ENCODE measurements around the gene DOC2B. TPM values are rescaled to one million over a fixed set of nuclear protein-coding genes. Genes with fewer than 3 reads are reported as not detected.

The DOC2B gene
- polyA plus RNA-seq, 1 donor from 2014 or later, result 4.8 TPM

DNA sequence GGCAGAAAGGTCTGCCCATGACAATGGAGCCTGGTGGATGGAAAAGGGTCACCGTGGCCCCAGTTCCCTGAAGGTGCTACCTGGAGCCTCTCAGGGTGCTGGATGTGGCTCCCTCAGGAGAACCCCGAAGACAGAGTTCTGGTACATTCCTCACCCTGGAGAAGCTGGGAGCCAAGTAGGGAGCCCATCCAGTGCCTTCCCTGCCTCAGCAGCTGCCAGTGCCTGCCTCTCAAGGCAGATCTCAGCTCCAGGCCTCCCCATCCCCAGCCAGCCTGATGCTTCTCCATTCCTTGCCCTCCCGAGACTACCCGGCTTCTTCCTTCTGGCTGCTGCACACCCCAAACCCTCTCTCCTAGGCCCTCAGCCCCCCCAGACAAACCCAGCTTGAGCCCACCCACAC lies 23.5 kb downstream of the DOC2B start:
- no peaks in the 10 kb centered on the region for H3F3A ChIP-seq (ENCODE audit: insufficient read depth, low read length, poor library complexity, severe bottlenecking)
- no peaks in the 10 kb centered on the region for H3K27me3 ChIP-seq (ENCODE audit: insufficient read depth, low read depth, low read length)
- H3K4me3 ChIP-seq (ENCODE audit: low read length), result no peak overlapping the region
- no peak overlapping the region for H3K9ac ChIP-seq (ENCODE audit: low read length)
- no peak overlapping the region for H3K4me2 ChIP-seq (ENCODE audit: low read length)
- H4K20me1 ChIP-seq (ENCODE audit: insufficient read depth), result no peaks in the 10 kb centered on the region
- no peaks in the 10 kb centered on the region for H3K36me3 ChIP-seq (ENCODE audit: insufficient read depth, low read length)
- H2AFZ ChIP-seq (ENCODE audit: low read depth, low read length), result no peak overlapping the region
- H3K9me3 ChIP-seq (ENCODE audit: low read length), result no peaks in the 10 kb centered on the region
- H3K79me2 ChIP-seq (replicated peaks; ENCODE audit: insufficient read depth, low read length), result no peaks in the 10 kb centered on the region
- TF ChIP-seq, protein P1, sequence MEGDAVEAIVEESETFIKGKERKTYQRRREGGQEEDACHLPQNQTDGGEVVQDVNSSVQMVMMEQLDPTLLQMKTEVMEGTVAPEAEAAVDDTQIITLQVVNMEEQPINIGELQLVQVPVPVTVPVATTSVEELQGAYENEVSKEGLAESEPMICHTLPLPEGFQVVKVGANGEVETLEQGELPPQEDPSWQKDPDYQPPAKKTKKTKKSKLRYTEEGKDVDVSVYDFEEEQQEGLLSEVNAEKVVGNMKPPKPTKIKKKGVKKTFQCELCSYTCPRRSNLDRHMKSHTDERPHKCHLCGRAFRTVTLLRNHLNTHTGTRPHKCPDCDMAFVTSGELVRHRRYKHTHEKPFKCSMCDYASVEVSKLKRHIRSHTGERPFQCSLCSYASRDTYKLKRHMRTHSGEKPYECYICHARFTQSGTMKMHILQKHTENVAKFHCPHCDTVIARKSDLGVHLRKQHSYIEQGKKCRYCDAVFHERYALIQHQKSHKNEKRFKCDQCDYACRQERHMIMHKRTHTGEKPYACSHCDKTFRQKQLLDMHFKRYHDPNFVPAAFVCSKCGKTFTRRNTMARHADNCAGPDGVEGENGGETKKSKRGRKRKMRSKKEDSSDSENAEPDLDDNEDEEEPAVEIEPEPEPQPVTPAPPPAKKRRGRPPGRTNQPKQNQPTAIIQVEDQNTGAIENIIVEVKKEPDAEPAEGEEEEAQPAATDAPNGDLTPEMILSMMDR (IDR thresholded peaks at IDR 0.05; ENCODE audit: poor library complexity, severe bottlenecking), result no peak
- TF ChIP-seq EP300 (conservative IDR thresholded peaks at IDR 0.05; ENCODE audit: poor library complexity, severe bottlenecking) (no peak), SMC3 (conservative IDR thresholded peaks at IDR 0.05; ENCODE audit: poor library complexity) (no peak)
- no peak overlapping the region for H3K27ac ChIP-seq (ENCODE audit: low read length)
- no peaks in the 10 kb centered on the region for H3K9me2 ChIP-seq (ENCODE audit: insufficient read depth, low read length)

DNA sequence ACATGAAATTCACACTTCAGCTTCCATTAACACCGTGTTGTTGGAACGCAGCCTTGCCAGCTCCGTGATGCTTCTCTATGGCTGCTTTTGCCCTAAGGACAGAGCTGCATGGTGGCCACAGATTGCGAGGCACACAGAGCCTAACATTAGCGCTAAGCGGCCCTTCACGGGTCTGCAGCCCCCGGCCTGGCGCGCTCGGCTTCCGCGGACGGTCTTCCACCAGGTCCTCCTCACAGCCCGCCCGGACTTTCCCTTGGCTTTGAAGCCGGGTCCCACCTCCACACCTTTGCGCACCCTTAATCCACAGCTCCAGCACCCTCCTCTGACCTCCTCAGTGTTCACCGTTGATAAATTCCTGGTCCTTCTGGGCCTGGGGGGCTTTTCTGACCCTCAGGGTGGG lies 24.5 kb downstream of the DOC2B start:
- no peak overlapping the region for H3K4me2 ChIP-seq (ENCODE audit: low read length)
- H3K9ac ChIP-seq (ENCODE audit: low read length), result no peak overlapping the region
- H3K9me2 ChIP-seq (ENCODE audit: insufficient read depth, low read length), result no peaks in the 10 kb centered on the region
- no peak overlapping the region for H2AFZ ChIP-seq (ENCODE audit: low read depth, low read length)
- no peaks in the 10 kb centered on the region for H3F3A ChIP-seq (ENCODE audit: insufficient read depth, low read length, poor library complexity, severe bottlenecking)
- no peak overlapping the region for H3K4me3 ChIP-seq (ENCODE audit: low read length)
- H3K27ac ChIP-seq (ENCODE audit: low read length), result no peak overlapping the region
- no peaks in the 10 kb centered on the region for H3K79me2 ChIP-seq (replicated peaks; ENCODE audit: insufficient read depth, low read length)
- H3K9me3 ChIP-seq (ENCODE audit: low read length), result no peaks in the 10 kb centered on the region
- TF ChIP-seq POLR2AphosphoS5 (IDR thresholded peaks at IDR 0.05) (no peak), SMC3 (conservative IDR thresholded peaks at IDR 0.05; ENCODE audit: poor library complexity) (no peak), MXI1 (conservative IDR thresholded peaks at IDR 0.05; ENCODE audit: poor library complexity, severe bottlenecking) (no peak)
- no peaks in the 10 kb centered on the region for H3K27me3 ChIP-seq (ENCODE audit: insufficient read depth, low read depth, low read length)
- no peaks in the 10 kb centered on the region for H3K36me3 ChIP-seq (ENCODE audit: insufficient read depth, low read length)
- H4K20me1 ChIP-seq (ENCODE audit: insufficient read depth), result no peaks in the 10 kb centered on the region

DNA sequence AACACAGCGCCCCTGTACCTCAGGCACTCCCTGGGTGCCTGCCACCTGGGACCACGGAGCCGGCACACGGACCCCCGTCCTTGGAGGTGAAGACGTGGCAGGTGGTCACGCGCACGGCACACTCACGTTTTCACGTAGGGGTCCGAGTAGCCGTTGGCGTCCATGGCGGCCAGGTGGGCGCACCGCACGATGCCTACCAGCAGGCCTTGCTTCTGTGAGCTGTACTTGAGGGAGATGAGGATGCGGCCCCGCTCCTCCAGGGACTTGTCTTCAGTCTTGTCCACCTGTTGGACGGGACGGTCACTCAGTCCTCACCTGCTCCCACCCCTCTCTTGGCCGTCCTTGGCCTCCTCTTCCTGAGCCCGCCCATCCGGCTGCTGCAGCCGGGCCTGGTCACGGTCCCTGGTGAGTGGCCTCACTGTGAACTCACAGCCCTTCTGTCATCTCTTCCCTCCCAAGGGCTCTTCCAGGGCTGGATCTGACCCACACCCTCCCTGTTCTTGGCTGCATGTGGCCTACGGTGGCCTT lies 25.3 kb downstream of the DOC2B start:
- no peak overlapping the region for H3K4me2 ChIP-seq (ENCODE audit: low read length)
- no peak overlapping the region for H2AFZ ChIP-seq (ENCODE audit: low read depth, low read length)
- H3K9ac ChIP-seq (ENCODE audit: low read length), result no peak overlapping the region
- H3K27me3 ChIP-seq (ENCODE audit: insufficient read depth, low read depth, low read length), result no peaks in the 10 kb centered on the region
- no peak overlapping the region for H3K27ac ChIP-seq (ENCODE audit: low read length)
- H3K4me3 ChIP-seq (ENCODE audit: low read length), result no peak overlapping the region
- H3F3A ChIP-seq (ENCODE audit: insufficient read depth, low read length, poor library complexity, severe bottlenecking), result no peaks in the 10 kb centered on the region
- no peaks in the 10 kb centered on the region for H3K36me3 ChIP-seq (ENCODE audit: insufficient read depth, low read length)
- TF ChIP-seq MXI1 (conservative IDR thresholded peaks at IDR 0.05; ENCODE audit: poor library complexity, severe bottlenecking) (no peak), SMC3 (conservative IDR thresholded peaks at IDR 0.05; ENCODE audit: poor library complexity) (no peak), EZH2 (IDR thresholded peaks at IDR 0.05; ENCODE audit: borderline replicate concordance, insufficient read depth, low read length, poor library complexity, severe bottlenecking) (no peak), TAF1 (IDR thresholded peaks at IDR 0.05; ENCODE audit: low read depth) (no peak), POLR2AphosphoS5 (IDR thresholded peaks at IDR 0.05) (no peak)
- TF ChIP-seq, protein P2, sequence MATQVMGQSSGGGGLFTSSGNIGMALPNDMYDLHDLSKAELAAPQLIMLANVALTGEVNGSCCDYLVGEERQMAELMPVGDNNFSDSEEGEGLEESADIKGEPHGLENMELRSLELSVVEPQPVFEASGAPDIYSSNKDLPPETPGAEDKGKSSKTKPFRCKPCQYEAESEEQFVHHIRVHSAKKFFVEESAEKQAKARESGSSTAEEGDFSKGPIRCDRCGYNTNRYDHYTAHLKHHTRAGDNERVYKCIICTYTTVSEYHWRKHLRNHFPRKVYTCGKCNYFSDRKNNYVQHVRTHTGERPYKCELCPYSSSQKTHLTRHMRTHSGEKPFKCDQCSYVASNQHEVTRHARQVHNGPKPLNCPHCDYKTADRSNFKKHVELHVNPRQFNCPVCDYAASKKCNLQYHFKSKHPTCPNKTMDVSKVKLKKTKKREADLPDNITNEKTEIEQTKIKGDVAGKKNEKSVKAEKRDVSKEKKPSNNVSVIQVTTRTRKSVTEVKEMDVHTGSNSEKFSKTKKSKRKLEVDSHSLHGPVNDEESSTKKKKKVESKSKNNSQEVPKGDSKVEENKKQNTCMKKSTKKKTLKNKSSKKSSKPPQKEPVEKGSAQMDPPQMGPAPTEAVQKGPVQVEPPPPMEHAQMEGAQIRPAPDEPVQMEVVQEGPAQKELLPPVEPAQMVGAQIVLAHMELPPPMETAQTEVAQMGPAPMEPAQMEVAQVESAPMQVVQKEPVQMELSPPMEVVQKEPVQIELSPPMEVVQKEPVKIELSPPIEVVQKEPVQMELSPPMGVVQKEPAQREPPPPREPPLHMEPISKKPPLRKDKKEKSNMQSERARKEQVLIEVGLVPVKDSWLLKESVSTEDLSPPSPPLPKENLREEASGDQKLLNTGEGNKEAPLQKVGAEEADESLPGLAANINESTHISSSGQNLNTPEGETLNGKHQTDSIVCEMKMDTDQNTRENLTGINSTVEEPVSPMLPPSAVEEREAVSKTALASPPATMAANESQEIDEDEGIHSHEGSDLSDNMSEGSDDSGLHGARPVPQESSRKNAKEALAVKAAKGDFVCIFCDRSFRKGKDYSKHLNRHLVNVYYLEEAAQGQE (IDR thresholded peaks at IDR 0.05; ENCODE audit: borderline replicate concordance), result no peak
- TF ChIP-seq, protein P1 (IDR thresholded peaks at IDR 0.05; ENCODE audit: poor library complexity, severe bottlenecking), result no peak
- H3K9me2 ChIP-seq (ENCODE audit: insufficient read depth, low read length), result no peaks in the 10 kb centered on the region
- no peaks in the 10 kb centered on the region for H4K20me1 ChIP-seq (ENCODE audit: insufficient read depth)
- H3K79me2 ChIP-seq (replicated peaks; ENCODE audit: insufficient read depth, low read length), result no peaks in the 10 kb centered on the region
- H3K9me3 ChIP-seq (ENCODE audit: low read length), result no peaks in the 10 kb centered on the region

All from neural cell (in vitro differentiated cells).